HG03097 (cell line): ENCODE measurements around the gene FERMT2.

Source experiments
- ATAC-seq: cut with Tn5 transposase; IDR thresholded peaks from one replicate; pipeline ENCODE4 v1.9.1; 2021; ENCODE audit not compliant: unreplicated experiment, low FRiP score

Gene FERMT2

DNA sequence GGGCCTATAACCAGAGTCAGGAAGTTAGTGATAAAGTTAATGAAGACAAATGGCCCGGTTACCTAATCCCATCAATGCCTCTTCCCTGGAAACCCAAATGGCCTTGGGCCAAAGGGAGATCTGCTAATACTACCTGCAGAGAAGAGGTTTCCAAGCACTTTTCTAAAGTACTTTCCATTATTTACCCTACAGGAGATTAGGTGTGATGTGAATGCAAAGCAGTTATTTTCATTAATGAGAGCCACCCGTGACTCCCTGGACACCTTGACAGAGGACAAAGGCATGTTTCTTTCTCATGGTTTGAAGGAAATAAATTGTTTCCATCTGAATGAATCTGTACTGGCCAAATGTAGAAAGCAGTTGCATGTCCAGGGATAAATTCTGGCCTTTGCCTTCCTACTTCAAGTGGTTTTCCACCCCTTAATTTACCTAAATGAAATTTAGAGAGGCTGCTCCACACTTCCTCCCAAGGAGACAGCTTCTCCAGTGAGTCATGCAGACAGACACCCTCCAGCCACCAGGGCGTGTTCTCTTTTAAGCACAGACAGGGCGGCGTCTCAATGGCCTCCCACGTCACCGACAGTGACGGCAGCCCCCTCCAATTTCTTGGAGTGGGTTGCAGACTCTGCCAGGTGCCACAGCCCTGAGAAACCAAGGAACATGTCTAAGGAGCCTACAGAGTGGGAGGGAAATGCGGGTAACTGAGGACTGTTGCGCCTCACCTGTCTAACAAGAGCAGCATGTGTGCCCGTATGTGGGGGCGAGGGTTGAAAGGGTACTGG is 115.5 kb downstream of the FERMT2 start:
- no peak for ATAC-seq

DNA sequence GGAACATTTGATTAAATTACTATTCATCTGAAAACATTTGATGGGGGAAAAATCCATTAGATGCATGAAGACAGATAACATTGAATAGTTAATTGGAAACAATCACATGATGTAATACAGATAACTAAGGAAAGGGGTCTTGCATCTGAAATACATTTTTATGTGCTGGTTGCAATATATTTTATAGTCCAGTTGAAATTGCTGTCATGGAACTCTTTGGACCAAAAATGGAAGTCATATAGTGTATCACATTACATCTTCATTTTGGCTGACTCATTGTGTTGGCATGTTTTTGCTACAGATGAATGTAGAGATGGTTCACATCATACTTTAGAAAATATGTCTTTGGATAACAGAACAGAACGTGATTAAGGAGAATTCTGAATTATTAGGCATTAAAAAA is 116.4 kb downstream of the FERMT2 start:
- ATAC-seq, result no peak

DNA sequence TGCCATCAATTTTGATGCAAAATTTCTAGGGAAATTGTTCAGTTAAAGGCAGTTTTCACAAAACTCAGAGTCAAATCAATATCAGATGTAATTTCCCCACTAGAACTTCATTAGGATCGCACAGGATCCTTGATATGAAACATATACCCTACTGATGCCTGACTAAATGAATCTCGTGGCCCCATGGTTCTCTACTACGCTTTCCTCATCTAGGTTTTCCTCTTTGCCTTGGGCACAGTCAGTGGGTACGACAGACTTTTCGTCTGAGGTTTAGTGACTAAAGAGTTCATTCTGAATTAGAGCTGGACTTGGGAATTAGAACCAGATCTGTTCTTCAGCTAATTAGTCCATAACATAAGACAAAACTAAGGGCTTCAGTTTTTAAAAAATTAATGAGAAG is 117.0 kb downstream of the FERMT2 start:
- no peak for ATAC-seq

DNA sequence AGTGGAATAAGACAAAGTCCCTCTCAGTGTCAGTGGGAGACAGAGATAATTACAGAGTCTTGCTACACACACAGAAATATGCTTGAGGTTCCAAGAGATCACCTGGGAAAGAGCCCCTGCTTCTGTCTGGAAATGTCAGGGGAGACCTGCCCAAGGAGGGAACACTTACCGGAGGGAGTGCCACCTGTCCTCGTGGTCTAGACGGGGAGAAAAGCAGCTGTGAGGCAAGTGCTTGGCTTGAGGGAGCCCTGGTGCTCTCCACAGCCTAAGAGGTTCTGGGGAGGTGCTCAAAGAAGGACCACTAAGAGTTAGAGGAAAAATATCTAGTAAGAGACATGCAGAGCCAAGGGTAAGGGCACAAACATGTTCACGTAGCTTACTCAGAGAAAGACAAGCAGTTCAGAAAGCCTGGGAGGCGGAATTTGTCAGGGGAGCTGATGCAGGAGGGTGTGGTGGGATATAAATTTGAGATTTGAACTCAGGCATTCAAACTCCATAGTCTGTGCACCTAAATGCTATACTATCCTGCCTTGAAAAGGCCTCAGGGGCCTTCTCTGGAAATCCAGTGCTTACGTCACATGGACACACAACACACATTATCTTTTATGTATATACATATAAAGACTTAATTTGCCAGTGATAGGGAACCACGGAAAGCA is 121.2 kb downstream of the FERMT2 start:
- no peak for ATAC-seq

DNA sequence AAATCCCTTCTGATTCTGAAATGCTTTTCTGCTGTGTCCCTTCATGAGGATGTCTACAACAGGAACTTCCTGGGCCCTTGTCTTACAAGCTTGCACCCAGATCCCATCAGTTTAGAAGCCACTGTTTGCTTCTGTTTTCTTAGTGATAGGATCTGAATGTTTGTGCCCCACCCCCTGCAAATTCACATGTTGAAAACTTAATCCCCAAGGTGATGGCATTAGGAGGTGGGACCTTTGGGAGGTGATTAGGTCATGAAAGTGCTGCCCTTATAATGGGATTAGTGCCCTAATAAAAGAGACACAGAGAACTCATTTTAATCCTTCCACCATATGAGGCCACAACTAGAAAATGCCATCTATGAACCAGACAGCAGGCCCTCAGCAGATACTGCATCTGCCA is 123.4 kb downstream of the FERMT2 start:
- ATAC-seq, result no peak

DNA sequence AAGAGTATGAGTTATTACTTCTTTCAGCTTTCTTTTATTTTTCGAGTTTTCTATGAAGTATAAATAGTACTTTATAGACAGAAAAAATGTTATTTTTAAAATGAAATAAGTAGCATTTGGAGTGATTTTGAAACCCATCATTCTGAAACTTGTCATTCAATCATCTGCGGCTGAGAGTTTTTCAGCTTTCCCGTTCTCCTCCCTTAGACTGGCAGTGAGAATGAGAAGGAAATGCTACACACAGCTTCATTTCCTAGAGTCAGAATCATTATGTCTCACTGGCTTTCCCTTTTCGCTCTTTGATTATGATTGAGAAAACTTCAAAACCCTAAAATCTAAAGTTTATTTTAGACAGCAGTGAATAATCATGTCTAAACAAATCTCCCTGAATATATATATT is 125.8 kb downstream of the FERMT2 start:
- ATAC-seq, result no peak

DNA sequence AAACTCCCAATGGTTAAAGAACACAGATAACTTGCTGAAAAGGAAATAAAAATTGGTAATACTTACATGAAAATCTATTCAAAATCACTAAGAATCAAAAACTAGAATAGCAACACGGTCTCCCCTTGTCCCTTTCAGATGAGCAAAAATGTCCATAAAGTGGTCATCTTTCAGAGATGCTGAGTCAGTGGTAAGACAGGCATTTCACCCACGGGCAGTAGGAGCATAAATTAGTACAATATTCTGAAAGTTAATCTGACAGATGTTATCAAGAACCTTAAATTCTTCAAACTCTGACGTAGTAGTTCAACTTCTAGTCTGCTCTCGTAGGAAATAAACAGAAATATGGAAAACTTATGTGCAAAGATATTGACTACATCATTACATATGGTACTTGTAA is 126.4 kb downstream of the FERMT2 start:
- ATAC-seq, result no peak

DNA sequence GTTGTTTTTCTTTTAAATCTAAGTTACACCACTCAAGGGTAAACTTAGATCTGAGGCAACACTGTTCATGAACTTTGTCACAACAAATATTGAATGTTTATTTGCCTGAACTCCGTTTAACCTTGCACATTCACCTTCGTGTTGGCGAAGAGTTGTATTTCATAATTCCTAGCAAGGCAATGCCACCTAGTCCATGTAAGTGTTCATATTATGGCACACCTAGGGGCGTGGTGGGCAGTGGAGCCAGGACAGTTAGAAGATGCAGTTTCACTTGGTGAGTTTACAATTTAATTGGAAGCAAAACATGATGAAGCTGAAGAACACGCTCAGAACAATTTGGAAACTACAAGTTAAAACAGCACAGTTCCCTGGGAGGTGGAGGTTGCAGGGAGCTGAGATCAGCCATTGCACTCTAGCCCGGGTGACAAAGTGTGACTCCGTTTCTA is 129.0 kb downstream of the FERMT2 start:
- ATAC-seq, result no peak

DNA sequence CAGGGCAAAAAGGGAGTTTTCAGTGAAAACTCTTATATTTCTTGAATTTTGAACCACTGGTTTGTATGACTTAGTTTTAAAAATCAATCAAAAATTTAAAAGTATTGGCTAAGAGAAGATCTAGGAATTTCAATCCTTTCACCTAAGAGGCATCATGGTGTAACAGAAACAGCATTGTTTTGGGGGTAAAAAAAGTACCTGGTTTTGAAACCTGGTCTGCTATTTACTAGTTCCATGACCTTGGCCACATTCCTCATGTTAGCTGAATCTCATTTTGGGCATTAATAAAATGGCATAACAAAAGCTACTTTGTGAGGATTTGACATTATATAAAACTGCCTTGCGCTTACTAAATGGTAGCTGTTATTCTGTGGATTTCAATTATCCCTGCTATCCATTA is 142.7 kb downstream of the FERMT2 start:
- no peak for ATAC-seq
